Activated B cell treated with CpG ODN at 0.5 μM for 24 hours (primary cell): ENCODE data around the gene SLCO2A1. TPM values are rescaled to one million over a fixed set of nuclear protein-coding genes. Genes with fewer than 3 reads are reported as not detected.

Source experiments
- ATAC-seq: fragments of 200-7000 bp; cut with Tn5 transposase; one replicate; pipeline ENCODE4 v1.10.0; 2021; ENCODE audit warnings: low read depth, mild to moderate bottlenecking, moderate library complexity
- CTCF ChIA-PET: fragments of 350-600 bp; sonication (Branson Sonifier 250); formaldehyde crosslinking; loops from one replicate; lab custom pipeline; 2021; ENCODE audit warnings: antibody characterized with exemption; lab: Charles Lee
- POLR2A ChIA-PET: fragments of 350-600 bp; sonication (Branson Sonifier 250); formaldehyde crosslinking; loops from one replicate; lab custom pipeline; 2021; ENCODE audit warnings: antibody characterized with exemption; lab: Charles Lee
- DNase-seq: peaks from one replicate; pipeline ENCODE4 v3.0.0; 2022
- H3K27ac Mint-ChIP-seq: one replicate; pipeline ENCODE4 v1.8.0; 2020; ENCODE audit warnings: mixed read lengths
- H3K27me3 Mint-ChIP-seq: one replicate; pipeline ENCODE4 v1.8.0; 2021; ENCODE audit warnings: mixed read lengths
- H3K36me3 Mint-ChIP-seq: one replicate; pipeline ENCODE4 v1.8.0; 2021; ENCODE audit warnings: low read depth, mixed read lengths
- H3K4me1 Mint-ChIP-seq: one replicate; pipeline ENCODE4 v1.8.0; 2021; ENCODE audit warnings: mixed read lengths
- H3K4me3 Mint-ChIP-seq: one replicate; pipeline ENCODE4 v1.8.0; 2020; ENCODE audit warnings: mild to moderate bottlenecking, mixed read lengths
- H3K9me3 Mint-ChIP-seq: one replicate; pipeline ENCODE4 v1.8.0; 2020; ENCODE audit warnings: mixed read lengths
- CTCF ChIP-seq: fragments of 200-600 bp; IDR thresholded peaks from one replicate; pipeline ENCODE4 v1.8.0; 2022; ENCODE audit warnings: antibody characterized with exemption, mild to moderate bottlenecking
- intact Hi-C: fragments of 100-400 bp; cut with micrococcal nuclease; formaldehyde crosslinking; loops from one replicate; pipeline ENCODE4 v1.15.1; 2024
- total RNA-seq: library from RNA; stranded (reverse); gene quantifications from 2 replicates; pipeline ENCODE4 v1.2.3, GENCODE V29; 2022

SLCO2A1 gene
- total RNA-seq, 1 donor from 2014 or later, result not detected

DNA sequence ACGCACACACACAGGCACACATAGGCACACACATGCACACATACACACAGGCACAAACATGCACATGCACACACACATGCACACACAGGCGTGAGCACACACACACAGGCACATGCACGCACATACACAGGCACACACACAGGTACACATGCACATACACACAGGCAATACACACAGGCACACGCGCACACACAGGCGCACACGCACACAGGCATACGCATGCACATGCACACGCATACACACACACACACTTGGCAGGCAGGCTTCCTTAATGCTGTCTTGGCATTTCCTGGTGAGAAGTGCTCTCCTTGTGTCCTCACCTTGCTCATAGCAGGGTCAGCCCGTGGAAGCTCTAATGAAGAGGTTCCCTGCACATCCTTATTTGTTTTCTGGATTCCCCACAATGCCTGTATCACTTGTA is 8.4 kb upstream of the SLCO2A1 start:
- DNase-seq (no peak), ATAC-seq (no peak)
- Mint-ChIP-seq H3K27me3 (peaks cover 4% of the 10 kb centered on the region), H3K36me3 (no peaks in the 10 kb centered on the region), H3K27ac (no peak overlapping the region), H3K4me3 (no peak overlapping the region), H3K9me3 (peaks cover 10% of the 10 kb centered on the region), H3K4me1 (no peaks in the 10 kb centered on the region)
- ChIA-PET POLR2A (no interaction called here), CTCF (no interaction called here)
- intact Hi-C loops, result no loop called here
- TF ChIP-seq CTCF, result no peak

GRCh38 chr3:134037168-134037567 is 7.4 kb upstream of the SLCO2A1 start:
- H3K4me1 Mint-ChIP-seq, result no peaks in the 10 kb centered on the region
- ATAC-seq (no peak), DNase-seq (no peak)
- peaks cover 4% of the 10 kb centered on the region for H3K9me3 Mint-ChIP-seq
- TF ChIP-seq CTCF, result no peak
- POLR2A ChIA-PET, result no interaction called here
- no peak overlapping the region for H3K27ac Mint-ChIP-seq
- CTCF ChIA-PET, result no interaction called here
- H3K36me3 Mint-ChIP-seq, result no peaks in the 10 kb centered on the region
- H3K27me3 Mint-ChIP-seq, result peaks cover 4% of the 10 kb centered on the region
- H3K4me3 Mint-ChIP-seq, result no peak overlapping the region
- intact Hi-C loops, result no loop called here

GRCh38 chr3:134036291-134036690 is 6.6 kb upstream of the SLCO2A1 start:
- no peaks in the 10 kb centered on the region for H3K36me3 Mint-ChIP-seq
- CTCF ChIA-PET, result interaction anchor here (0.6 kb wide), 1 partner anchor 968 kb away, joined by 3 read pairs; no protein-coding TSS in a partner anchor
- no peak for TF ChIP-seq CTCF
- H3K4me1 Mint-ChIP-seq, result no peaks in the 10 kb centered on the region
- DNase-seq, result no peak
- ATAC-seq, result no peak
- peaks cover 8% of the 10 kb centered on the region for H3K27me3 Mint-ChIP-seq
- H3K4me3 Mint-ChIP-seq, result no peak overlapping the region
- POLR2A ChIA-PET, result no interaction called here
- intact Hi-C loops, result no loop called here
- H3K27ac Mint-ChIP-seq, result no peak overlapping the region
- H3K9me3 Mint-ChIP-seq, result no peaks in the 10 kb centered on the region

DNA sequence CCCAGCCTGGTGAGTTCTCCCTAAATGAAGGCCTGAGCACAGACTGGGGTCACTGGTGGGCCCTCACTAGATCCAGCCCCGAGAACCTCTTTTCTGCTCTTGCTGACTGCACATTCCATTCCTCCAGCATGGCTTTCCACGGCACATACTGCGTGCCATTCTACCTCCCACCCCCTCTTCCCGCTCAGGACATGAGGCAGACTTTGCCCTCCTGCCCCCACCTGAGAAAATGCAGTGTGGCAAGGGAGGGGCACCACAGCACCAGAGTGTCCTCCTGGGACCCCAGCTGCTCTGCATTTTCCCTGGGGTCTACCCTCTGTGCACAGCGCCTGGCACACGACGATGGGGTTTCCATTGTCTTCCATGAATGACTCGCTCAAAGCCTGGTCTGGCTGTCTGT is 6.1 kb upstream of the SLCO2A1 start:
- Mint-ChIP-seq H3K36me3 (no peaks in the 10 kb centered on the region), H3K27me3 (peaks cover 8% of the 10 kb centered on the region), H3K27ac (no peak overlapping the region), H3K9me3 (no peaks in the 10 kb centered on the region), H3K4me3 (no peak overlapping the region), H3K4me1 (no peaks in the 10 kb centered on the region)
- ATAC-seq, result no peak
- intact Hi-C loops, result no loop called here
- no peak for DNase-seq
- ChIA-PET POLR2A (no interaction called here), CTCF (no interaction called here)
- no peak for TF ChIP-seq CTCF

- DNase-seq (no peak), ATAC-seq (no peak)
- intact Hi-C loops, result no loop called here
- CTCF ChIA-PET, result no interaction called here
- Mint-ChIP-seq H3K36me3 (no peaks in the 10 kb centered on the region), H3K4me1 (peaks cover 6% of the 10 kb centered on the region), H3K9me3 (no peaks in the 10 kb centered on the region), H3K27me3 (peaks cover 14% of the 10 kb centered on the region), H3K4me3 (no peak overlapping the region), H3K27ac (no peak overlapping the region)
- no peak for TF ChIP-seq CTCF
- POLR2A ChIA-PET, result no interaction called here
Measured at GRCh38 chr3:134034005-134034785, 4.5 kb upstream of the SLCO2A1 start.
